HEK293 (cell line): ENCODE data around the gene SLC35F3.
A peak's percentile ranks its signal among the peaks of the same experiment; 100 is the strongest.

Experiments used
- CTCF ChIA-PET: fragments of 350-600 bp; formaldehyde crosslinking; extraction: SDS; loops from one replicate; lab custom pipeline; 2021; ENCODE audit warnings: antibody characterized with exemption; lab: Yijun Ruan, JAX
- POLR2A ChIA-PET: fragments of 300-600 bp; formaldehyde crosslinking; extraction: SDS; loops from one replicate; lab custom pipeline; 2020; ENCODE audit warnings: antibody characterized with exemption, inconsistent platforms; lab: Yijun Ruan, JAX
- H3K27ac ChIP-seq: fragments of 200-500 bp; sonication (Bioruptor generic); 2 replicates; pipeline ENCODE4 v1.5.1; 2014; ENCODE audit warnings: low read depth, low read length, control low read depth, inconsistent platforms; ENCODE audit errors: extremely low read depth
- H3K36me3 ChIP-seq, 2 experiments: fragments of 200-500 bp in 1 of 2; sonication (Bioruptor generic) in 1 of 2; 1 replicate in 1 of 2; 2 replicates in 1 of 2; pipeline ENCODE4 v1.5.1; 2014 to 2017; ENCODE audit warnings: inconsistent platforms in 2 of 2, low read length in 2 of 2; ENCODE audit not compliant: control insufficient read depth in 2 of 2, insufficient read depth in 1 of 2
- H3K4me1 ChIP-seq: fragments of 200-500 bp; sonication (Bioruptor generic); 2 replicates; pipeline ENCODE4 v1.5.1; 2014; ENCODE audit warnings: mild to moderate bottlenecking, low read length, inconsistent platforms; ENCODE audit not compliant: control insufficient read depth, insufficient read depth
- H3K4me3 ChIP-seq: 2 replicates; pipeline ENCODE4 v1.5.1; 2011; ENCODE audit warnings: low read depth, mild to moderate bottlenecking, control low read depth, low read length, moderate library complexity
- H3K9me3 ChIP-seq: fragments of 200-500 bp; sonication (Bioruptor generic); 2 replicates; pipeline ENCODE4 v1.5.1; 2014; ENCODE audit warnings: low read depth, low read length, inconsistent platforms; ENCODE audit not compliant: control insufficient read depth, insufficient read depth
- GLIS2 ChIP-seq: fragments of 450-650 bp; formaldehyde crosslinking; IDR thresholded peaks from 2 replicates; pipeline ENCODE4 v1.5.1; 2016; ENCODE audit warnings: missing biosample characterization, missing genetic modification characterization
- KLF7 ChIP-seq: fragments of 450-650 bp; formaldehyde crosslinking; IDR thresholded peaks from 2 replicates; pipeline ENCODE4 v1.5.1; 2016; ENCODE audit warnings: missing biosample characterization, missing genetic modification characterization, borderline replicate concordance
- KLF9 ChIP-seq: fragments of 450-650 bp; formaldehyde crosslinking; IDR thresholded peaks from 2 replicates; pipeline ENCODE4 v1.5.1; 2016; ENCODE audit warnings: missing biosample characterization, missing genetic modification characterization, low read depth
- ZBTB1 ChIP-seq: fragments of 450-650 bp; formaldehyde crosslinking; IDR thresholded peaks from 2 replicates; pipeline ENCODE4 v1.5.1; 2016; ENCODE audit warnings: missing biosample characterization, missing genetic modification characterization
- ZNF140 ChIP-seq: fragments of 450-650 bp; formaldehyde crosslinking; IDR thresholded peaks from 2 replicates; pipeline ENCODE4 v1.5.1; 2016; ENCODE audit warnings: missing biosample characterization, missing genetic modification characterization
- ZNF169 ChIP-seq: fragments of 450-650 bp; formaldehyde crosslinking; IDR thresholded peaks from 2 replicates; pipeline ENCODE4 v1.5.1; 2016; ENCODE audit warnings: missing biosample characterization, missing genetic modification characterization
- ZNF23 ChIP-seq: fragments of 450-650 bp; formaldehyde crosslinking; IDR thresholded peaks from 2 replicates; pipeline ENCODE4 v1.5.1; 2016; ENCODE audit warnings: missing biosample characterization, missing genetic modification characterization, borderline replicate concordance
- ZNF324 ChIP-seq: fragments of 450-650 bp; formaldehyde crosslinking; IDR thresholded peaks from 2 replicates; pipeline ENCODE4 v1.5.1; 2016; ENCODE audit warnings: missing biosample characterization, missing genetic modification characterization
- ZNF391 ChIP-seq: fragments of 450-650 bp; formaldehyde crosslinking; IDR thresholded peaks from 2 replicates; pipeline ENCODE4 v1.5.1; 2016; ENCODE audit warnings: low read depth, missing biosample characterization, missing genetic modification characterization, borderline replicate concordance
- ZNF501 ChIP-seq: fragments of 450-650 bp; formaldehyde crosslinking; IDR thresholded peaks from 2 replicates; pipeline ENCODE4 v1.5.1; 2016; ENCODE audit warnings: missing biosample characterization, missing genetic modification characterization
- ZNF521 ChIP-seq: fragments of 450-650 bp; formaldehyde crosslinking; IDR thresholded peaks from 2 replicates; pipeline ENCODE4 v1.5.1; 2017; ENCODE audit warnings: missing biosample characterization, mild to moderate bottlenecking, missing genetic modification characterization
- ZNF548 ChIP-seq: fragments of 450-650 bp; formaldehyde crosslinking; IDR thresholded peaks from 2 replicates; pipeline ENCODE4 v1.5.1; 2016; ENCODE audit warnings: missing biosample characterization, missing genetic modification characterization
- ZNF664 ChIP-seq: fragments of 450-650 bp; formaldehyde crosslinking; IDR thresholded peaks from 2 replicates; pipeline ENCODE4 v1.5.1; 2016; ENCODE audit warnings: missing biosample characterization, missing genetic modification characterization
- ZNF785 ChIP-seq: fragments of 450-650 bp; formaldehyde crosslinking; IDR thresholded peaks from 2 replicates; pipeline ENCODE4 v1.5.1; 2016; ENCODE audit warnings: missing biosample characterization, missing genetic modification characterization
- ZNF837 ChIP-seq: fragments of 450-650 bp; formaldehyde crosslinking; IDR thresholded peaks from 2 replicates; pipeline ENCODE4 v1.5.1; 2016; ENCODE audit warnings: missing biosample characterization, missing genetic modification characterization
- ZSCAN16 ChIP-seq: fragments of 450-650 bp; formaldehyde crosslinking; IDR thresholded peaks from 2 replicates; pipeline ENCODE4 v1.5.1; 2016; ENCODE audit warnings: missing biosample characterization, missing genetic modification characterization
- ZSCAN30 ChIP-seq: fragments of 450-650 bp; IDR thresholded peaks from 2 replicates; pipeline ENCODE4 v1.5.1; 2018; ENCODE audit warnings: missing biosample characterization, mild to moderate bottlenecking, missing genetic modification characterization, moderate library complexity
- TF ChIP-seq, protein P1 (sequence below): fragments of 450-650 bp; formaldehyde crosslinking; IDR thresholded peaks from 2 replicates; pipeline ENCODE4 v1.5.1; 2016; ENCODE audit warnings: missing biosample characterization, missing genetic modification characterization
- TF ChIP-seq, protein P2 (sequence below): fragments of 450-650 bp; formaldehyde crosslinking; IDR thresholded peaks from 2 replicates; pipeline ENCODE4 v1.5.1; 2016; ENCODE audit warnings: missing biosample characterization, missing genetic modification characterization
- TF ChIP-seq, protein P3 (sequence below): fragments of 450-650 bp; formaldehyde crosslinking; IDR thresholded peaks from 2 replicates; pipeline ENCODE4 v1.5.0; 2017; ENCODE audit warnings: missing biosample characterization, missing genetic modification characterization, borderline replicate concordance
- TF ChIP-seq, protein P4 (sequence below): fragments of 450-650 bp; formaldehyde crosslinking; IDR thresholded peaks from 2 replicates; pipeline ENCODE4 v1.5.1; 2016; ENCODE audit warnings: missing biosample characterization, missing genetic modification characterization
- TF ChIP-seq, protein P5 (sequence below): fragments of 450-650 bp; formaldehyde crosslinking; IDR thresholded peaks from 2 replicates; pipeline ENCODE4 v1.5.1; 2017; ENCODE audit warnings: missing biosample characterization, missing genetic modification characterization
- TF ChIP-seq, protein P6 (sequence below): fragments of 450-650 bp; formaldehyde crosslinking; IDR thresholded peaks from 2 replicates; pipeline ENCODE4 v1.5.1; 2016; ENCODE audit warnings: missing biosample characterization, missing genetic modification characterization
- TF ChIP-seq, protein P7 (sequence below): fragments of 450-650 bp; formaldehyde crosslinking; IDR thresholded peaks from 2 replicates; pipeline ENCODE4 v1.5.1; 2016; ENCODE audit warnings: missing biosample characterization, missing genetic modification characterization

SLC35F3 gene

DNA sequence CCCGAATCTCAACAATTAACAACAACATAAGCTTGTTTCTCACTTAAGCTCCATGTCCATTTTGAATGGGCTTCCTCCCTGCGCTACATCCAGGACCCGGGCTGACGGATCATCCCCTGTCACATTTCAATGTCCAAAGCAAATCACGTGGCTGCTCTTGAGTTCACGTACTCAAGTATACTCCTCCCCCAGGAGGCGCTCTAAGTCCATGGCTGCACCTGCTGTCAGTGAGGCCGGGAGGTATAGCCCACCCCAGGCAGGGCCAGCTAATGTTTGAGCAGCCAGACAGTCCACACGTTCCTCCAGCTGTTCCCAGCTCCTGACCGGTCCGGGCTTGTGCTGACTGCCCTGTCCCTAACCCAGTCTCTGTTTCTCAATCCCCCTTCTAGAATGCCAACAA, 220.8 kb downstream of the SLC35F3 start:
- H3K4me1 ChIP-seq = no peaks in the 10 kb centered on the region
- H3K9me3 ChIP-seq = no peaks in the 10 kb centered on the region
- no peak overlapping the region for H3K27ac ChIP-seq
- H3K36me3 ChIP-seq = no peaks in the 10 kb centered on the region
- CTCF ChIA-PET = interaction anchor here (0.5 to 5.0 kb wide), 55 partner anchors 10 to 1538 kb away, joined by 3 to 99 read pairs (median 4); partner anchors contain the start of genes COA6 and TARBP1
- no peak overlapping the region for H3K4me3 ChIP-seq
- POLR2A ChIA-PET = interaction anchor here (1.2 kb wide), 1 partner anchor 184 kb away, joined by 4 read pairs; no protein-coding TSS in a partner anchor
- TF ChIP-seq ZNF785 (tag by site-specific recombination) = no peak
- TF ChIP-seq, protein P1, sequence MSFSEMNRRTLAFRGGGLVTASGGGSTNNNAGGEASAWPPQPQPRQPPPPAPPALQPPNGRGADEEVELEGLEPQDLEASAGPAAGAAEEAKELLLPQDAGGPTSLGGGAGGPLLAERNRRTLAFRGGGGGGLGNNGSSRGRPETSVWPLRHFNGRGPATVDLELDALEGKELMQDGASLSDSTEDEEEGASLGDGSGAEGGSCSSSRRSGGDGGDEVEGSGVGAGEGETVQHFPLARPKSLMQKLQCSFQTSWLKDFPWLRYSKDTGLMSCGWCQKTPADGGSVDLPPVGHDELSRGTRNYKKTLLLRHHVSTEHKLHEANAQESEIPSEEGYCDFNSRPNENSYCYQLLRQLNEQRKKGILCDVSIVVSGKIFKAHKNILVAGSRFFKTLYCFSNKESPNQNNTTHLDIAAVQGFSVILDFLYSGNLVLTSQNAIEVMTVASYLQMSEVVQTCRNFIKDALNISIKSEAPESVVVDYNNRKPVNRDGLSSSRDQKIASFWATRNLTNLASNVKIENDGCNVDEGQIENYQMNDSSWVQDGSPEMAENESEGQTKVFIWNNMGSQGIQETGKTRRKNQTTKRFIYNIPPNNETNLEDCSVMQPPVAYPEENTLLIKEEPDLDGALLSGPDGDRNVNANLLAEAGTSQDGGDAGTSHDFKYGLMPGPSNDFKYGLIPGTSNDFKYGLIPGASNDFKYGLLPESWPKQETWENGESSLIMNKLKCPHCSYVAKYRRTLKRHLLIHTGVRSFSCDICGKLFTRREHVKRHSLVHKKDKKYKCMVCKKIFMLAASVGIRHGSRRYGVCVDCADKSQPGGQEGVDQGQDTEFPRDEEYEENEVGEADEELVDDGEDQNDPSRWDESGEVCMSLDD (tag by site-specific recombination) = no peak
- TF ChIP-seq, protein P2, sequence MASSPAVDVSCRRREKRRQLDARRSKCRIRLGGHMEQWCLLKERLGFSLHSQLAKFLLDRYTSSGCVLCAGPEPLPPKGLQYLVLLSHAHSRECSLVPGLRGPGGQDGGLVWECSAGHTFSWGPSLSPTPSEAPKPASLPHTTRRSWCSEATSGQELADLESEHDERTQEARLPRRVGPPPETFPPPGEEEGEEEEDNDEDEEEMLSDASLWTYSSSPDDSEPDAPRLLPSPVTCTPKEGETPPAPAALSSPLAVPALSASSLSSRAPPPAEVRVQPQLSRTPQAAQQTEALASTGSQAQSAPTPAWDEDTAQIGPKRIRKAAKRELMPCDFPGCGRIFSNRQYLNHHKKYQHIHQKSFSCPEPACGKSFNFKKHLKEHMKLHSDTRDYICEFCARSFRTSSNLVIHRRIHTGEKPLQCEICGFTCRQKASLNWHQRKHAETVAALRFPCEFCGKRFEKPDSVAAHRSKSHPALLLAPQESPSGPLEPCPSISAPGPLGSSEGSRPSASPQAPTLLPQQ = no peak
- TF ChIP-seq ZNF664 (tag by site-specific recombination) = no peak
- TF ChIP-seq ZNF501 (tag by site-specific recombination) = 0 out of 2 replicates have a peak, but pooled peaks have one; percentile 24
- no peak for TF ChIP-seq ZNF521 (tag by site-specific recombination)
- 0 out of 2 replicates have a peak, but pooled peaks have one; percentile 20 for TF ChIP-seq ZNF548 (tag by site-specific recombination)
- TF ChIP-seq ZSCAN30 (tag by site-specific recombination) = 0 out of 2 replicates have a peak, but pooled peaks have one; percentile 39
- 0 out of 2 replicates have a peak, but pooled peaks have one; percentile 20 for TF ChIP-seq GLIS2
- no peak for TF ChIP-seq ZNF169 (tag by site-specific recombination)
- TF ChIP-seq KLF9 (tag by site-specific recombination) = no peak
- TF ChIP-seq ZSCAN16 (tag by site-specific recombination) = no peak
- no peak for TF ChIP-seq ZNF140
- TF ChIP-seq, protein P3, sequence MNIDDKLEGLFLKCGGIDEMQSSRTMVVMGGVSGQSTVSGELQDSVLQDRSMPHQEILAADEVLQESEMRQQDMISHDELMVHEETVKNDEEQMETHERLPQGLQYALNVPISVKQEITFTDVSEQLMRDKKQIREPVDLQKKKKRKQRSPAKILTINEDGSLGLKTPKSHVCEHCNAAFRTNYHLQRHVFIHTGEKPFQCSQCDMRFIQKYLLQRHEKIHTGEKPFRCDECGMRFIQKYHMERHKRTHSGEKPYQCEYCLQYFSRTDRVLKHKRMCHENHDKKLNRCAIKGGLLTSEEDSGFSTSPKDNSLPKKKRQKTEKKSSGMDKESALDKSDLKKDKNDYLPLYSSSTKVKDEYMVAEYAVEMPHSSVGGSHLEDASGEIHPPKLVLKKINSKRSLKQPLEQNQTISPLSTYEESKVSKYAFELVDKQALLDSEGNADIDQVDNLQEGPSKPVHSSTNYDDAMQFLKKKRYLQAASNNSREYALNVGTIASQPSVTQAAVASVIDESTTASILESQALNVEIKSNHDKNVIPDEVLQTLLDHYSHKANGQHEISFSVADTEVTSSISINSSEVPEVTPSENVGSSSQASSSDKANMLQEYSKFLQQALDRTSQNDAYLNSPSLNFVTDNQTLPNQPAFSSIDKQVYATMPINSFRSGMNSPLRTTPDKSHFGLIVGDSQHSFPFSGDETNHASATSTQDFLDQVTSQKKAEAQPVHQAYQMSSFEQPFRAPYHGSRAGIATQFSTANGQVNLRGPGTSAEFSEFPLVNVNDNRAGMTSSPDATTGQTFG (tag by site-specific recombination) = no peak
- TF ChIP-seq, protein P4, sequence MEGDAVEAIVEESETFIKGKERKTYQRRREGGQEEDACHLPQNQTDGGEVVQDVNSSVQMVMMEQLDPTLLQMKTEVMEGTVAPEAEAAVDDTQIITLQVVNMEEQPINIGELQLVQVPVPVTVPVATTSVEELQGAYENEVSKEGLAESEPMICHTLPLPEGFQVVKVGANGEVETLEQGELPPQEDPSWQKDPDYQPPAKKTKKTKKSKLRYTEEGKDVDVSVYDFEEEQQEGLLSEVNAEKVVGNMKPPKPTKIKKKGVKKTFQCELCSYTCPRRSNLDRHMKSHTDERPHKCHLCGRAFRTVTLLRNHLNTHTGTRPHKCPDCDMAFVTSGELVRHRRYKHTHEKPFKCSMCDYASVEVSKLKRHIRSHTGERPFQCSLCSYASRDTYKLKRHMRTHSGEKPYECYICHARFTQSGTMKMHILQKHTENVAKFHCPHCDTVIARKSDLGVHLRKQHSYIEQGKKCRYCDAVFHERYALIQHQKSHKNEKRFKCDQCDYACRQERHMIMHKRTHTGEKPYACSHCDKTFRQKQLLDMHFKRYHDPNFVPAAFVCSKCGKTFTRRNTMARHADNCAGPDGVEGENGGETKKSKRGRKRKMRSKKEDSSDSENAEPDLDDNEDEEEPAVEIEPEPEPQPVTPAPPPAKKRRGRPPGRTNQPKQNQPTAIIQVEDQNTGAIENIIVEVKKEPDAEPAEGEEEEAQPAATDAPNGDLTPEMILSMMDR = peak; percentile 85
- TF ChIP-seq ZNF23 = no peak
- no peak for TF ChIP-seq ZNF837
- no peak for TF ChIP-seq ZNF324 (tag by site-specific recombination)
- TF ChIP-seq ZNF391 (tag by site-specific recombination) = no peak
- TF ChIP-seq ZBTB1 = no peak
- TF ChIP-seq, protein P5, sequence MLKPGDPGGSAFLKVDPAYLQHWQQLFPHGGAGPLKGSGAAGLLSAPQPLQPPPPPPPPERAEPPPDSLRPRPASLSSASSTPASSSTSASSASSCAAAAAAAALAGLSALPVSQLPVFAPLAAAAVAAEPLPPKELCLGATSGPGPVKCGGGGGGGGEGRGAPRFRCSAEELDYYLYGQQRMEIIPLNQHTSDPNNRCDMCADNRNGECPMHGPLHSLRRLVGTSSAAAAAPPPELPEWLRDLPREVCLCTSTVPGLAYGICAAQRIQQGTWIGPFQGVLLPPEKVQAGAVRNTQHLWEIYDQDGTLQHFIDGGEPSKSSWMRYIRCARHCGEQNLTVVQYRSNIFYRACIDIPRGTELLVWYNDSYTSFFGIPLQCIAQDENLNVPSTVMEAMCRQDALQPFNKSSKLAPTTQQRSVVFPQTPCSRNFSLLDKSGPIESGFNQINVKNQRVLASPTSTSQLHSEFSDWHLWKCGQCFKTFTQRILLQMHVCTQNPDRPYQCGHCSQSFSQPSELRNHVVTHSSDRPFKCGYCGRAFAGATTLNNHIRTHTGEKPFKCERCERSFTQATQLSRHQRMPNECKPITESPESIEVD (tag by site-specific recombination) = no peak
- TF ChIP-seq, protein P6, sequence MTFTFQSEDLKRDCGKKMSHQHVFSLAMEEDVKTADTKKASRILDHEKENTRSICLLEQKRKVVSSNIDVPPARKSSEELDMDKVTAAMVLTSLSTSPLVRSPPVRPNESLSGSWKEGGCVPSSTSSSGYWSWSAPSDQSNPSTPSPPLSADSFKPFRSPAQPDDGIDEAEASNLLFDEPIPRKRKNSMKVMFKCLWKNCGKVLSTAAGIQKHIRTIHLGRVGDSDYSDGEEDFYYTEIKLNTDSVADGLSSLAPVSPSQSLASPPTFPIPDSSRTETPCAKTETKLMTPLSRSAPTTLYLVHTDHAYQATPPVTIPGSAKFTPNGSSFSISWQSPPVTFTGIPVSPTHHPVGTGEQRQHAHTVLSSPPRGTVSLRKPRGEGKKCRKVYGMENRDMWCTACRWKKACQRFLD (tag by site-specific recombination) = no peak
- no peak for TF ChIP-seq KLF7 (tag by site-specific recombination)
- TF ChIP-seq, protein P7, sequence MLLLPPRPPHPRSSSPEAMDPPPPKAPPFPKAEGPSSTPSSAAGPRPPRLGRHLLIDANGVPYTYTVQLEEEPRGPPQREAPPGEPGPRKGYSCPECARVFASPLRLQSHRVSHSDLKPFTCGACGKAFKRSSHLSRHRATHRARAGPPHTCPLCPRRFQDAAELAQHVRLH (tag by site-specific recombination) = 0 out of 2 replicates have a peak, but pooled peaks have one; percentile 35
